ENCODE measurements around the gene FHAD1. TPM values are rescaled to one million over a fixed set of nuclear protein-coding genes. Genes with fewer than 3 reads are reported as not detected.

Gene FHAD1
- total and polyA plus RNA-seq, 2 donors (not counting 3 experiments of a cell fraction or from before 2014, with no cell fraction given) = 0.04 to 0.69 TPM

DNA sequence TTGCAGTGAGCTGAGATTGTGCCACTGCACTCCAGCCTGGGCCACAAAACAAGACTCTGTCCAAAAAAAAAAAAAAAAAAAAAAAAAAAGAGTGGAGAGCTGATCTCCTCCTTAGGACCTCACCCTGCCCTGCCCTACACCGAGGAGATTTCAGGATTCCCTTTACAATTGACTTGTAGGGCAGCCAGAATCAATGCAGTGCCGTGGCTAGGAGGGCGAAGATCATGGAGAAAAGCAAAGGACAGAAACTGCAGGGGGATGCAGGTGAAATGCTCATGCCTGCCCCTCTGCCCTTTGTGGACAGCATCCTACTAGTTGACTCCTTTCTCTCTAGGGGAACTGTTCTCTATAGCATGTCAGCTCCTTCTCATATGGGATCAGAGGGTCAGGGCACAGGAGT is 9.6 kb downstream of the FHAD1 start:
- ChIA-PET POLR2A (no interaction called here), CTCF (interaction anchor here (5.4 kb wide), 1 partner anchor 15 kb away, joined by 20 read pairs; no protein-coding TSS in a partner anchor)
- H4K20me1 ChIP-seq (replicated peaks; ENCODE audit: control insufficient read depth, extremely low read depth, insufficient read depth, low read length) = no peaks in the 10 kb centered on the region
- H3K36me3 ChIP-seq (ENCODE audit: control insufficient read depth in 2 of 2, extremely low read depth in 1 of 2, insufficient read depth in 2 of 2, low read length in 2 of 2) = no peaks in the 10 kb centered on the region
- no peaks in the 10 kb centered on the region for H3K79me2 ChIP-seq (ENCODE audit: control insufficient read depth, insufficient read depth, low read length)
- FAIRE-seq = no peak
- intact Hi-C loops (cut with micrococcal nuclease) (no loop called here), dilution Hi-C loops (cut with MboI; ENCODE audit: extremely low pct_ligation_motif_present, low sequenced_read_pairs) (no loop called here)
- TF ChIP-seq POLR2AphosphoS5 (IDR thresholded peaks at IDR 0.05; ENCODE audit: insufficient read depth, low read depth, low read length) = no peak
- TF ChIP-seq, protein P1, sequence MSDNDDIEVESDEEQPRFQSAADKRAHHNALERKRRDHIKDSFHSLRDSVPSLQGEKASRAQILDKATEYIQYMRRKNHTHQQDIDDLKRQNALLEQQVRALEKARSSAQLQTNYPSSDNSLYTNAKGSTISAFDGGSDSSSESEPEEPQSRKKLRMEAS (IDR thresholded peaks at IDR 0.05; ENCODE audit: insufficient read depth, insufficient read length) = no peak
- H3K9ac ChIP-seq (replicated peaks; ENCODE audit: extremely low read depth, insufficient read depth, low read length) = no peak overlapping the region
- no peak overlapping the region for H2AFZ ChIP-seq (ENCODE audit: low read depth, low read length)
- no peak for DNase-seq (ENCODE audit: low read depth, low spot score)
- BruUV-seq (replicated peaks) = no TSS peak
- no peaks in the 10 kb centered on the region for H3K9me3 ChIP-seq (replicated peaks; ENCODE audit: control insufficient read depth, insufficient read depth, low read length)
- no peak overlapping the region for H3K27ac ChIP-seq (ENCODE audit: insufficient read depth, low read depth, low read length)
- H3K4me2 ChIP-seq (ENCODE audit: insufficient read depth, low read length) = no peak overlapping the region
- H3K4me1 ChIP-seq (ENCODE audit: control insufficient read depth, extremely low read depth, insufficient read depth, low read length) = peaks cover 16% of the 10 kb centered on the region
- no peak overlapping the region for H3K4me3 ChIP-seq (replicated peaks in 1 of 3; ENCODE audit: insufficient read depth in 1 of 3, low read depth in 1 of 3, low read length in 3 of 3)
- peaks cover 6 to 10% of the 10 kb centered on the region in 2 experiments for H3K27me3 ChIP-seq (ENCODE audit: control insufficient read depth in 2 of 2, insufficient read depth in 2 of 2, low read length in 2 of 2)
- no peaks in the 10 kb centered on the region for H3K9me1 ChIP-seq (replicated peaks; ENCODE audit: control insufficient read depth, extremely low read depth, insufficient read depth, low read length)

- no TSS peak for BruUV-seq (replicated peaks)
- ChIA-PET CTCF (interaction anchor here (5.4 kb wide), 1 partner anchor 15 kb away, joined by 20 read pairs; no protein-coding TSS in a partner anchor), POLR2A (no interaction called here)
- Histone ChIP-seq H2AFZ (ENCODE audit: low read depth, low read length) (no peak overlapping the region), H3K9me1 (replicated peaks; ENCODE audit: control insufficient read depth, extremely low read depth, insufficient read depth, low read length) (no peaks in the 10 kb centered on the region), H3K9ac (replicated peaks; ENCODE audit: extremely low read depth, insufficient read depth, low read length) (no peak overlapping the region), H4K20me1 (replicated peaks; ENCODE audit: control insufficient read depth, extremely low read depth, insufficient read depth, low read length) (no peaks in the 10 kb centered on the region), H3K27ac (ENCODE audit: insufficient read depth, low read depth, low read length) (no peak overlapping the region), H3K4me3 (replicated peaks in 1 of 3; ENCODE audit: insufficient read depth in 1 of 3, low read depth in 1 of 3, low read length in 3 of 3) (no peak overlapping the region), H3K79me2 (ENCODE audit: control insufficient read depth, insufficient read depth, low read length) (no peaks in the 10 kb centered on the region), H3K4me2 (ENCODE audit: insufficient read depth, low read length) (no peak overlapping the region), H3K4me1 (ENCODE audit: control insufficient read depth, extremely low read depth, insufficient read depth, low read length) (peaks cover 23% of the 10 kb centered on the region), H3K36me3 (ENCODE audit: control insufficient read depth in 2 of 2, extremely low read depth in 1 of 2, insufficient read depth in 2 of 2, low read length in 2 of 2) (no peaks in the 10 kb centered on the region), H3K9me3 (replicated peaks; ENCODE audit: control insufficient read depth, insufficient read depth, low read length) (no peaks in the 10 kb centered on the region), H3K27me3 (ENCODE audit: control insufficient read depth in 2 of 2, insufficient read depth in 2 of 2, low read length in 2 of 2) (peaks cover 5 to 6% of the 10 kb centered on the region in 2 experiments)
- intact Hi-C loops (cut with micrococcal nuclease) (no loop called here), dilution Hi-C loops (cut with MboI; ENCODE audit: extremely low pct_ligation_motif_present, low sequenced_read_pairs) (no loop called here)
- no peak for FAIRE-seq
- TF ChIP-seq GATA2 (IDR thresholded peaks at IDR 0.05; ENCODE audit: insufficient read depth, insufficient read length, low read depth, low read length) (no peak), POLR2AphosphoS5 (IDR thresholded peaks at IDR 0.05; ENCODE audit: insufficient read depth, low read depth, low read length) (no peak), JUN (IDR thresholded peaks at IDR 0.05; ENCODE audit: borderline replicate concordance, insufficient read depth, insufficient read length, low read depth) (no peak), POLR2A (IDR thresholded peaks at IDR 0.05; ENCODE audit: low read depth, low read length) (no peak), EZH2 (IDR thresholded peaks at IDR 0.05; ENCODE audit: borderline replicate concordance, low read depth, low read length, severe bottlenecking) (no peak), CTCF (IDR thresholded peaks at IDR 0.05; ENCODE audit: extremely low read depth in 1 of 2, insufficient read depth in 1 of 2, low read depth in 1 of 2, low read length in 2 of 2) (no peak), FOS (IDR thresholded peaks at IDR 0.05; ENCODE audit: borderline replicate concordance, insufficient read depth, low read length) (no peak), MYC (IDR thresholded peaks at IDR 0.05; ENCODE audit: low read depth, low read length) (no peak)
- TF ChIP-seq, protein P1 (IDR thresholded peaks at IDR 0.05; ENCODE audit: insufficient read depth, insufficient read length) = no peak
- no peak for DNase-seq (ENCODE audit: low read depth, low spot score)
Observed at GRCh38 chr1:15257309-15257708, 10.3 kb downstream of the FHAD1 start.

All from endothelial cell of umbilical vein (primary cell).